ENCODE data around the gene WFDC9.
"Not testable (repeated sequence)": the region's sequence is repeated elsewhere in the genome, so short reads cannot be mapped to it uniquely, and the experiment has no call there.

Gene WFDC9

GRCh38 chr20:45589725-45590124 lies 41.4 kb downstream of the WFDC9 start:
- no peak for DNase-seq

GRCh38 chr20:45588800-45589199 lies 42.3 kb downstream of the WFDC9 start:
- no peak for DNase-seq

GRCh38 chr20:45585986-45586385 lies 45.1 kb downstream of the WFDC9 start:
- not testable (repeated sequence) for DNase-seq

- DNase-seq = not testable (repeated sequence)
Observed at GRCh38 chr20:45584294-45584693, 46.8 kb downstream of the WFDC9 start.

GRCh38 chr20:45583502-45583901 lies 47.6 kb downstream of the WFDC9 start:
- DNase-seq = no peak

GRCh38 chr20:45581702-45582101 lies 49.4 kb downstream of the WFDC9 start:
- no peak for DNase-seq

GRCh38 chr20:45579184-45579583 lies 51.9 kb downstream of the WFDC9 start, which contains the start of gene WFDC8:
Gene WFDC8, minus strand, starts transcription at chr20:45579284. Its CDS starts 37 bp downstream, at chr20:45579247.
- DNase-seq = no peak

GRCh38 chr20:45578231-45578630 lies 52.9 kb downstream of the WFDC9 start:
- no peak for DNase-seq

- DNase-seq = no peak
Observed at GRCh38 chr20:45576995-45577394, 54.1 kb downstream of the WFDC9 start.

- DNase-seq = no peak
Observed at GRCh38 chr20:45575931-45576330, 55.2 kb downstream of the WFDC9 start.

- not testable (repeated sequence) for DNase-seq
Observed at GRCh38 chr20:45569650-45570049, 61.4 kb downstream of the WFDC9 start.

GRCh38 chr20:45564760-45565276 lies 66.3 kb downstream of the WFDC9 start:
- no peak for DNase-seq
